ENCODE measurements around the gene TBC1D3B.
"Not testable (repeated sequence)": the region's sequence is repeated elsewhere in the genome, so short reads cannot be mapped to it uniquely, and the experiment has no call there.

TBC1D3B gene

GRCh38 chr17:36128411-36128978 lies 47.9 kb downstream of the TBC1D3B start:
- Mint-ChIP-seq H3K4me3 (no peak overlapping the region), H3K27me3 (ENCODE audit: low read depth) (no peaks in the 10 kb centered on the region), H3K9me3 (peaks cover 5% of the 10 kb centered on the region), H3K36me3 (ENCODE audit: low read depth) (no peaks in the 10 kb centered on the region), H3K4me1 (peaks cover 9% of the 10 kb centered on the region), H3K27ac (no peak overlapping the region)
- no peak for TF ChIP-seq CTCF (IDR thresholded peaks at IDR 0.05; ENCODE audit: unreplicated experiment in 3 of 3)

GRCh38 chr17:36127911-36128310 lies 48.5 kb downstream of the TBC1D3B start:
- no peak overlapping the region for H3K4me3 Mint-ChIP-seq
- H3K9me3 Mint-ChIP-seq: peaks cover 5% of the 10 kb centered on the region
- H3K36me3 Mint-ChIP-seq (ENCODE audit: low read depth): no peaks in the 10 kb centered on the region
- TF ChIP-seq CTCF (IDR thresholded peaks at IDR 0.05; ENCODE audit: unreplicated experiment in 3 of 3): no peak
- H3K27me3 Mint-ChIP-seq (ENCODE audit: low read depth): no peaks in the 10 kb centered on the region
- H3K4me1 Mint-ChIP-seq: peaks cover 8% of the 10 kb centered on the region
- no peak overlapping the region for H3K27ac Mint-ChIP-seq

- no peaks in the 10 kb centered on the region for H3K27me3 Mint-ChIP-seq (ENCODE audit: low read depth)
- peaks cover 5% of the 10 kb centered on the region for H3K9me3 Mint-ChIP-seq
- no peak overlapping the region for H3K27ac Mint-ChIP-seq
- no peaks in the 10 kb centered on the region for H3K36me3 Mint-ChIP-seq (ENCODE audit: low read depth)
- no peak for TF ChIP-seq CTCF (IDR thresholded peaks at IDR 0.05; ENCODE audit: unreplicated experiment in 3 of 3)
- no peak overlapping the region for H3K4me3 Mint-ChIP-seq
- H3K4me1 Mint-ChIP-seq: peaks cover 8% of the 10 kb centered on the region
Observed at GRCh38 chr17:36127199-36127893, 49.1 kb downstream of the TBC1D3B start.

DNA sequence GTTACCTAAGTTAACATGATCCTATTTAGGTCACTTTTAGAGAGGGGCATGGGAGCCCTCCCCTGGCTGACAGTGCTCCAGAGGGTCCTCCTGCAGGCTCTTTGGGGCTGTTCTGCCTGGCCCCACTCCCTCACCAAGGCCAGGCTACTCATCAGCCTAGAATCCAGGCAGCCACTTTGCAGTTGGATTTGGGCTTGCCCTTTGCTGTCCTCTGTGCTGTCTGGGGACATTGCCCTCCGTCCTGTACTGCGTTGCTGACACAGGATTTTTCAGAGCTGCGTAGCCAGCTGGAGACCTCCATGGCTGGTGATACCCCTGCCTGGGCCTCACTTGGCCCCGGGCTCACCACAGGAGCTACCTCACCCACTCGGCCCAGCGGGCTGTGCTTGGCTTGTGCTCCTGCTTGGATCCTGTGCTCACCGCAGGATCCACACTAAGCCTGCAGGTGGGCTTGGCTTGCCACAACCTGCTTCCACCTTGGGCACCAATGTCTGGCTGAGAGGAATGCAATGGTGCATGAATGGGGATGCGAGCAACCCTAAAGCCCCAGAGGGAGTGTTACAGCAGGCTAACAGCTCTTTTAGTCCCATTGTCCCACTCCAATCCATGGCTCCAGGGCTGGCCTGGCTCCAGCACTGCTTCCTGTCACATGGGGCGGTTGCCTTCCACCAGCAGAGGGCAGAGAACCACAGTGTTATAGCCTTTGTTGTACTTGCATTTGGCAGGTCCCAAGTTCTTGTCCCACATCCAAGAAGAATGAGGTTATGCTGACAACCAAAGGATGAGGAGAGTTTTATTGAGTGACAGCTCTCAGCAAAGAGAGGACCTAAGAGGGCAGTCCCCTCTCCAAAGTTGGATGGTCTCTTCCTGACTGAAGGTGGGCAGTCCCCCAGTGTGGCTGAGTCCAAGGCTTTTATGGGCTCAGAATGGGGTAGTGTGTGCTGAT lies 51.3 kb downstream of the TBC1D3B start:
- Mint-ChIP-seq H3K36me3 (ENCODE audit: low read depth) (no peaks in the 10 kb centered on the region), H3K27ac (no peak overlapping the region), H3K9me3 (peaks cover 5% of the 10 kb centered on the region), H3K4me1 (peaks cover 8% of the 10 kb centered on the region), H3K27me3 (ENCODE audit: low read depth) (no peaks in the 10 kb centered on the region), H3K4me3 (no peak overlapping the region)
- TF ChIP-seq CTCF (IDR thresholded peaks at IDR 0.05; ENCODE audit: unreplicated experiment in 3 of 3): no peak

- Mint-ChIP-seq H3K27ac (no peak overlapping the region), H3K27me3 (ENCODE audit: low read depth) (no peaks in the 10 kb centered on the region), H3K36me3 (ENCODE audit: low read depth) (no peaks in the 10 kb centered on the region), H3K4me3 (no peak overlapping the region), H3K9me3 (peaks cover 5% of the 10 kb centered on the region), H3K4me1 (no peaks in the 10 kb centered on the region)
- TF ChIP-seq CTCF (IDR thresholded peaks at IDR 0.05; ENCODE audit: unreplicated experiment in 3 of 3): no peak
Observed at GRCh38 chr17:36123431-36123830, 53.0 kb downstream of the TBC1D3B start.

GRCh38 chr17:36121099-36121498 lies 55.3 kb downstream of the TBC1D3B start:
- not testable (repeated sequence) for H3K27me3 Mint-ChIP-seq (ENCODE audit: low read depth); H3K4me3 Mint-ChIP-seq; H3K36me3 Mint-ChIP-seq (ENCODE audit: low read depth); H3K27ac Mint-ChIP-seq; H3K4me1 Mint-ChIP-seq; H3K9me3 Mint-ChIP-seq
